Endothelial cell of umbilical vein (primary cell): Measurements from ENCODE around the gene PRDX4. TPM values are rescaled to one million over a fixed set of nuclear protein-coding genes. Genes with fewer than 3 reads are reported as not detected.

Experiments
- BruUV-seq: library from RNA; stranded (reverse); fragments of 400-500 nt; replicated peaks from 2 replicates; lab custom pipeline; 2021; lab: Mats Ljungman, UMichigan
- CTCF ChIA-PET: fragments of 300-600, 350-600 bp; sonication (Branson Sonifier 250); formaldehyde crosslinking; loops from one replicate; lab custom pipeline; 2021; ENCODE audit warnings: antibody characterized with exemption, inconsistent platforms; lab: Charles Lee
- POLR2A ChIA-PET: fragments of 300-600, 350-600 bp; sonication (Branson Sonifier 250); formaldehyde crosslinking; loops from one replicate; lab custom pipeline; 2021; ENCODE audit warnings: antibody characterized with exemption, inconsistent platforms; lab: Charles Lee
- DNase-seq: peaks from one replicate; pipeline ENCODE4 v3.0.0-alpha.2; 2011; ENCODE audit warnings: low read depth, low spot score
- FAIRE-seq: peaks from 2 replicates; lab custom pipeline; 2011; peaks lifted over from hg19 to GRCh38; lab: Jason Lieb, UNC
- H2AFZ ChIP-seq: 2 replicates; pipeline ENCODE4 v1.6.0; 2012; ENCODE audit warnings: low read depth, low read length, control low read depth, inconsistent platforms
- H3K27ac ChIP-seq: 2 replicates; pipeline ENCODE4 v1.5.1; 2011; ENCODE audit warnings: low read depth, mild to moderate bottlenecking, control low read depth, low read length, moderate library complexity; ENCODE audit not compliant: insufficient read depth
- H3K27me3 ChIP-seq, 2 experiments: 2 replicates each; pipeline versions ENCODE4 v1.6.0 to v1.6.1; 2011; ENCODE audit warnings: low read length in 2 of 2, mixed read lengths in 1 of 2; ENCODE audit not compliant: control insufficient read depth in 2 of 2, insufficient read depth in 2 of 2
- H3K36me3 ChIP-seq, 2 experiments: 2 replicates in 1 of 2; 3 replicates in 1 of 2; pipeline ENCODE4 v1.5.1; 2011; ENCODE audit warnings: low read length in 2 of 2, mild to moderate bottlenecking in 1 of 2, moderate library complexity in 1 of 2; ENCODE audit not compliant: control insufficient read depth in 2 of 2, insufficient read depth in 2 of 2; ENCODE audit errors: extremely low read depth in 1 of 2
- H3K4me1 ChIP-seq: 3 replicates; pipeline ENCODE4 v1.5.1; 2011; ENCODE audit warnings: mild to moderate bottlenecking, low read length; ENCODE audit not compliant: control insufficient read depth, insufficient read depth; ENCODE audit errors: extremely low read depth
- H3K4me2 ChIP-seq: 2 replicates; pipeline ENCODE4 v1.6.1; 2011; ENCODE audit warnings: low read length, control low read depth, mixed read lengths; ENCODE audit not compliant: insufficient read depth
- H3K4me3 ChIP-seq, 3 experiments: fragments of 200-600 bp in 1 of 3; sonication (generic), shearing (Covaris generic) in 1 of 3; replicated peaks in 1 of 3; 2 replicates each; pipeline ENCODE4 v1.5.1; 2011 to 2016; ENCODE audit warnings: control low read depth in 3 of 3, low read length in 3 of 3, mild to moderate bottlenecking in 2 of 3, inconsistent platforms in 1 of 3, low read depth in 1 of 3, moderate library complexity in 1 of 3; ENCODE audit not compliant: insufficient read depth in 1 of 3
- H3K79me2 ChIP-seq: 2 replicates; pipeline ENCODE4 v1.6.0; 2012; ENCODE audit warnings: low read length, inconsistent platforms; ENCODE audit not compliant: control insufficient read depth, insufficient read depth
- H3K9ac ChIP-seq: replicated peaks from 2 replicates; pipeline ENCODE3; 2011; ENCODE audit warnings: low read length, control low read depth; ENCODE audit not compliant: insufficient read depth; ENCODE audit errors: extremely low read depth
- H3K9me1 ChIP-seq: replicated peaks from 3 replicates; pipeline ENCODE4 v1.6.0; 2011; ENCODE audit warnings: mild to moderate bottlenecking, low read length; ENCODE audit not compliant: control insufficient read depth, insufficient read depth; ENCODE audit errors: extremely low read depth
- H3K9me3 ChIP-seq: replicated peaks from 2 replicates; pipeline ENCODE4 v1.5.1; 2012; ENCODE audit warnings: low read length, inconsistent platforms; ENCODE audit not compliant: control insufficient read depth, insufficient read depth
- H4K20me1 ChIP-seq: replicated peaks from 2 replicates; pipeline ENCODE3; 2011; ENCODE audit warnings: mild to moderate bottlenecking, low read length; ENCODE audit not compliant: control insufficient read depth, insufficient read depth; ENCODE audit errors: extremely low read depth
- EZH2 ChIP-seq: IDR thresholded peaks from 2 replicates; pipeline ENCODE4 v1.6.1; 2012; ENCODE audit warnings: borderline replicate concordance, low read depth, mild to moderate bottlenecking, moderate library complexity, low read length, inconsistent platforms; ENCODE audit not compliant: severe bottlenecking
- FOS ChIP-seq: IDR thresholded peaks from 2 replicates; pipeline ENCODE4 v1.6.1; 2011; ENCODE audit warnings: mild to moderate bottlenecking, low read length, moderate library complexity, borderline replicate concordance; ENCODE audit not compliant: insufficient read depth
- GATA2 ChIP-seq: IDR thresholded peaks from 2 replicates; pipeline ENCODE4 v1.7.0; 2011; ENCODE audit warnings: low read depth, mild to moderate bottlenecking, moderate library complexity, mixed read lengths, low read length; ENCODE audit not compliant: insufficient read length, insufficient read depth
- JUN ChIP-seq: IDR thresholded peaks from 2 replicates; pipeline ENCODE4 v1.6.1; 2011; ENCODE audit warnings: borderline replicate concordance, low read depth; ENCODE audit not compliant: insufficient read length, insufficient read depth
- MYC ChIP-seq: IDR thresholded peaks from one replicate; pipeline ENCODE4 v1.6.1; 2011; ENCODE audit warnings: mild to moderate bottlenecking, low read depth, low read length
- POLR2A ChIP-seq: IDR thresholded peaks from 2 replicates; pipeline ENCODE4 v1.6.1; 2012; ENCODE audit warnings: low read depth, mild to moderate bottlenecking, control low read depth, low read length
- POLR2AphosphoS5 ChIP-seq: IDR thresholded peaks from 2 replicates; pipeline ENCODE4 v1.6.1; 2012; ENCODE audit warnings: low read depth, mild to moderate bottlenecking, control low read depth, low read length, moderate library complexity; ENCODE audit not compliant: insufficient read depth
- dilution Hi-C: fragments of 300-500 bp; cut with MboI; formaldehyde crosslinking; loops from one replicate; pipeline ENCODE4 v1.15.0; 2019; ENCODE audit warnings: low sequenced_read_pairs; ENCODE audit not compliant: extremely low pct_ligation_motif_present
- intact Hi-C: fragments of 100-400 bp; cut with micrococcal nuclease; formaldehyde crosslinking; loops from one replicate; pipeline ENCODE4 v1.10.0; 2022
- polyA plus RNA-seq, 4 experiments: library from polyadenylated mRNA; depleted of rRNA in 3 of 4; stranded (reverse) in 3 of 4; unstranded in 1 of 4; fragments of >200 nt; gene quantifications; 2 replicates each; pipeline versions ENCODE4 v1.2.1 to v1.2.3, GENCODE V29; 2011 to 2012; ENCODE audit warnings: missing spikeins in 1 of 4
- total RNA-seq: library from RNA; stranded (reverse); gene quantifications from 2 replicates; pipeline ENCODE4 v1.2.3, GENCODE V29; 2021
- TF ChIP-seq, protein P1 (sequence below), 2 donors: IDR thresholded peaks; 1 replicate in 1 of 2; 2 replicates in 1 of 2; pipeline ENCODE4 v1.5.1; 2011; ENCODE audit warnings: low read length in 2 of 2, mild to moderate bottlenecking in 2 of 2, moderate library complexity in 2 of 2, control low read depth in 1 of 2, inconsistent platforms in 1 of 2, low read depth in 1 of 2; ENCODE audit not compliant: insufficient read depth in 1 of 2; ENCODE audit errors: extremely low read depth in 1 of 2
- TF ChIP-seq, protein P2 (sequence below): IDR thresholded peaks from 2 replicates; pipeline ENCODE4 v1.6.1; 2011; ENCODE audit not compliant: insufficient read depth, insufficient read length

The PRDX4 gene
- total and polyA plus RNA-seq, 2 donors (not counting 3 experiments of a cell fraction or from before 2014, with no cell fraction given): 144 to 145 TPM

DNA sequence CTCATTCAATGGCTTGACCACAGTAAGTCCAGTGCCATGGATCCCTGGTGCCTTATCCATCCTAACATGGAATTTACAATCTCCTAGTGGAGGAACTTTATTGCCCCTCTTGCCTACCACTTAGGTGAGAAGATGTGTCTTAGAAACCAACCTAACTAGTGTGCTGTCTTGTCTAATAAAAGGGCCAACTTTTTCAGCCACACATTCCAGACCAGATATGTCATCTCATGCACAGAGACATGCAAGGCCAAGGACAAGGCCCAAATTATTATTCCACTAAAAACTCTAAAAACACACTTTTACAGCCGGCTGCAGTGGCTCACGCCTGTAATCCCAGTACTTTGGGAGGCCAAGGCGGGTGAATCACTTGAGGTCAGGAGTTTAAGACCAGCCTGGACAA is 10.6 kb upstream of the PRDX4 start:
- POLR2A ChIA-PET: no interaction called here
- no peak for FAIRE-seq
- Histone ChIP-seq H3K4me3 (no peak overlapping the region), H2AFZ (no peak overlapping the region), H4K20me1 (no peaks in the 10 kb centered on the region), H3K79me2 (no peaks in the 10 kb centered on the region), H3K36me3 (no peaks in the 10 kb centered on the region), H3K27ac (no peak overlapping the region), H3K4me1 (no peaks in the 10 kb centered on the region), H3K9me1 (no peaks in the 10 kb centered on the region), H3K4me2 (no peak overlapping the region), H3K9me3 (no peaks in the 10 kb centered on the region), H3K9ac (no peak overlapping the region), H3K27me3 (peaks cover 0 to 4% of the 10 kb centered on the region in 2 experiments)
- CTCF ChIA-PET: no interaction called here
- no peak for DNase-seq
- dilution Hi-C loops (no loop called here), intact Hi-C loops (no loop called here)
- TF ChIP-seq GATA2 (no peak), FOS (no peak), POLR2A (no peak), MYC (no peak), POLR2AphosphoS5 (no peak), JUN (no peak), EZH2 (no peak)
- TF ChIP-seq, protein P1, sequence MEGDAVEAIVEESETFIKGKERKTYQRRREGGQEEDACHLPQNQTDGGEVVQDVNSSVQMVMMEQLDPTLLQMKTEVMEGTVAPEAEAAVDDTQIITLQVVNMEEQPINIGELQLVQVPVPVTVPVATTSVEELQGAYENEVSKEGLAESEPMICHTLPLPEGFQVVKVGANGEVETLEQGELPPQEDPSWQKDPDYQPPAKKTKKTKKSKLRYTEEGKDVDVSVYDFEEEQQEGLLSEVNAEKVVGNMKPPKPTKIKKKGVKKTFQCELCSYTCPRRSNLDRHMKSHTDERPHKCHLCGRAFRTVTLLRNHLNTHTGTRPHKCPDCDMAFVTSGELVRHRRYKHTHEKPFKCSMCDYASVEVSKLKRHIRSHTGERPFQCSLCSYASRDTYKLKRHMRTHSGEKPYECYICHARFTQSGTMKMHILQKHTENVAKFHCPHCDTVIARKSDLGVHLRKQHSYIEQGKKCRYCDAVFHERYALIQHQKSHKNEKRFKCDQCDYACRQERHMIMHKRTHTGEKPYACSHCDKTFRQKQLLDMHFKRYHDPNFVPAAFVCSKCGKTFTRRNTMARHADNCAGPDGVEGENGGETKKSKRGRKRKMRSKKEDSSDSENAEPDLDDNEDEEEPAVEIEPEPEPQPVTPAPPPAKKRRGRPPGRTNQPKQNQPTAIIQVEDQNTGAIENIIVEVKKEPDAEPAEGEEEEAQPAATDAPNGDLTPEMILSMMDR (IDR thresholded peaks at IDR 0.05; ENCODE audit: extremely low read depth in 1 of 2, insufficient read depth in 1 of 2, low read depth in 1 of 2, low read length in 2 of 2): no peak
- TF ChIP-seq, protein P2, sequence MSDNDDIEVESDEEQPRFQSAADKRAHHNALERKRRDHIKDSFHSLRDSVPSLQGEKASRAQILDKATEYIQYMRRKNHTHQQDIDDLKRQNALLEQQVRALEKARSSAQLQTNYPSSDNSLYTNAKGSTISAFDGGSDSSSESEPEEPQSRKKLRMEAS: no peak
- BruUV-seq: no TSS peak
